HEK293 (cell line): ENCODE data around the gene BRAT1.

Source experiments
- CTCF ChIA-PET: fragments of 350-600 bp; formaldehyde crosslinking; extraction: SDS; loops from one replicate; lab custom pipeline; 2021; ENCODE audit warnings: antibody characterized with exemption; lab: Yijun Ruan, JAX
- POLR2A ChIA-PET: fragments of 300-600 bp; formaldehyde crosslinking; extraction: SDS; loops from one replicate; lab custom pipeline; 2020; ENCODE audit warnings: antibody characterized with exemption, inconsistent platforms; lab: Yijun Ruan, JAX
- H3K27ac ChIP-seq: fragments of 200-500 bp; sonication (Bioruptor generic); 2 replicates; pipeline ENCODE4 v1.5.1; 2014; ENCODE audit warnings: low read depth, low read length, control low read depth, inconsistent platforms; ENCODE audit errors: extremely low read depth
- H3K36me3 ChIP-seq, 2 experiments: fragments of 200-500 bp in 1 of 2; sonication (Bioruptor generic) in 1 of 2; 1 replicate in 1 of 2; 2 replicates in 1 of 2; pipeline ENCODE4 v1.5.1; 2014 to 2017; ENCODE audit warnings: inconsistent platforms in 2 of 2, low read length in 2 of 2; ENCODE audit not compliant: control insufficient read depth in 2 of 2, insufficient read depth in 1 of 2
- H3K4me1 ChIP-seq: fragments of 200-500 bp; sonication (Bioruptor generic); 2 replicates; pipeline ENCODE4 v1.5.1; 2014; ENCODE audit warnings: mild to moderate bottlenecking, low read length, inconsistent platforms; ENCODE audit not compliant: control insufficient read depth, insufficient read depth
- H3K4me3 ChIP-seq: 2 replicates; pipeline ENCODE4 v1.5.1; 2011; ENCODE audit warnings: low read depth, mild to moderate bottlenecking, control low read depth, low read length, moderate library complexity
- H3K9me3 ChIP-seq: fragments of 200-500 bp; sonication (Bioruptor generic); 2 replicates; pipeline ENCODE4 v1.5.1; 2014; ENCODE audit warnings: low read depth, low read length, inconsistent platforms; ENCODE audit not compliant: control insufficient read depth, insufficient read depth
- INSM2 ChIP-seq: fragments of 450-650 bp; formaldehyde crosslinking; IDR thresholded peaks from 2 replicates; pipeline ENCODE4 v1.5.1; 2016; ENCODE audit warnings: missing biosample characterization, missing genetic modification characterization
- KLF1 ChIP-seq: fragments of 450-650 bp; formaldehyde crosslinking; IDR thresholded peaks from 2 replicates; pipeline ENCODE4 v1.5.1; 2016; ENCODE audit warnings: missing biosample characterization, missing genetic modification characterization
- OVOL3 ChIP-seq: fragments of 450-650 bp; formaldehyde crosslinking; IDR thresholded peaks from 2 replicates; pipeline ENCODE4 v1.5.1; 2016; ENCODE audit warnings: missing biosample characterization, missing genetic modification characterization
- REST ChIP-seq: fragments of 450-650 bp; formaldehyde crosslinking; IDR thresholded peaks from 2 replicates; pipeline ENCODE4 v1.5.1; 2016; ENCODE audit warnings: missing biosample characterization, missing genetic modification characterization
- SCRT2 ChIP-seq: fragments of 450-650 bp; formaldehyde crosslinking; IDR thresholded peaks from 2 replicates; pipeline ENCODE4 v1.5.1; 2016; ENCODE audit warnings: missing biosample characterization, missing genetic modification characterization
- SP2 ChIP-seq: fragments of 450-650 bp; formaldehyde crosslinking; IDR thresholded peaks from 2 replicates; pipeline ENCODE4 v1.5.1; 2016; ENCODE audit warnings: missing biosample characterization, missing genetic modification characterization
- SP7 ChIP-seq: fragments of 450-650 bp; formaldehyde crosslinking; IDR thresholded peaks from 2 replicates; pipeline ENCODE4 v1.5.1; 2016; ENCODE audit warnings: missing biosample characterization, missing genetic modification characterization
- TCF7L2 ChIP-seq: IDR thresholded peaks from 2 replicates; pipeline ENCODE4 v1.6.1; 2011; ENCODE audit warnings: low read depth, mild to moderate bottlenecking, inconsistent platforms, low read length, moderate library complexity, borderline replicate concordance
- WT1 ChIP-seq: fragments of 450-650 bp; formaldehyde crosslinking; IDR thresholded peaks from 2 replicates; pipeline ENCODE4 v1.5.1; 2016; ENCODE audit warnings: missing biosample characterization, missing genetic modification characterization
- ZNF157 ChIP-seq: fragments of 450-650 bp; formaldehyde crosslinking; IDR thresholded peaks from 2 replicates; pipeline ENCODE4 v1.5.1; 2016; ENCODE audit warnings: missing biosample characterization, missing genetic modification characterization
- ZNF202 ChIP-seq: fragments of 450-650 bp; formaldehyde crosslinking; IDR thresholded peaks from 2 replicates; pipeline ENCODE4 v1.5.1; 2016; ENCODE audit warnings: missing biosample characterization, missing genetic modification characterization, borderline replicate concordance
- ZNF324 ChIP-seq: fragments of 450-650 bp; formaldehyde crosslinking; IDR thresholded peaks from 2 replicates; pipeline ENCODE4 v1.5.1; 2016; ENCODE audit warnings: missing biosample characterization, missing genetic modification characterization
- ZNF354C ChIP-seq: fragments of 450-650 bp; formaldehyde crosslinking; IDR thresholded peaks from 2 replicates; pipeline ENCODE4 v1.5.1; 2016; ENCODE audit warnings: missing biosample characterization, missing genetic modification characterization, low read depth, borderline replicate concordance
- ZNF549 ChIP-seq: fragments of 450-650 bp; IDR thresholded peaks from 2 replicates; pipeline ENCODE4 v1.5.1; 2018; ENCODE audit warnings: missing biosample characterization, missing genetic modification characterization, mild to moderate bottlenecking, inconsistent platforms, moderate library complexity
- ZNF629 ChIP-seq: fragments of 450-650 bp; formaldehyde crosslinking; IDR thresholded peaks from 2 replicates; pipeline ENCODE4 v1.5.1; 2017; ENCODE audit warnings: missing biosample characterization, missing genetic modification characterization
- ZNF645 ChIP-seq: fragments of 450-650 bp; formaldehyde crosslinking; IDR thresholded peaks from 2 replicates; pipeline ENCODE4; 2016; ENCODE audit warnings: missing biosample characterization, missing genetic modification characterization
- ZNF670 ChIP-seq: fragments of 450-650 bp; formaldehyde crosslinking; IDR thresholded peaks from 2 replicates; pipeline ENCODE4 v1.5.1; 2016; ENCODE audit warnings: missing biosample characterization, missing genetic modification characterization, low read depth
- ZNF776 ChIP-seq: fragments of 450-650 bp; formaldehyde crosslinking; IDR thresholded peaks from 2 replicates; pipeline ENCODE4 v1.5.0; 2017; ENCODE audit warnings: missing biosample characterization, missing genetic modification characterization, borderline replicate concordance
- ZNF785 ChIP-seq: fragments of 450-650 bp; formaldehyde crosslinking; IDR thresholded peaks from 2 replicates; pipeline ENCODE4 v1.5.1; 2016; ENCODE audit warnings: missing biosample characterization, missing genetic modification characterization
- TF ChIP-seq, protein P1 (sequence below): fragments of 450-650 bp; formaldehyde crosslinking; IDR thresholded peaks from 2 replicates; pipeline ENCODE4 v1.5.1; 2016; ENCODE audit warnings: missing biosample characterization, missing genetic modification characterization, borderline replicate concordance

The BRAT1 gene

GRCh38 chr7:2512179-2512661 is 43.1 kb downstream of the BRAT1 start:
- H3K4me3 ChIP-seq = no peak overlapping the region
- TF ChIP-seq SP2 (tag by site-specific recombination) = peak; percentile 29; the same call in 1 of the 2 replicates
- TF ChIP-seq KLF1 (tag by site-specific recombination) = peak; percentile 56; the same call in 1 of the 2 replicates
- no peak for TF ChIP-seq ZNF324 (tag by site-specific recombination)
- TF ChIP-seq, all 188 proteins: peak for 2
- no peaks in the 10 kb centered on the region for H3K36me3 ChIP-seq
- H3K9me3 ChIP-seq = no peaks in the 10 kb centered on the region
- H3K27ac ChIP-seq = no peak overlapping the region
- no peaks in the 10 kb centered on the region; the same call in 1 of the 2 replicates for H3K4me1 ChIP-seq
- CTCF ChIA-PET = no interaction called here
- POLR2A ChIA-PET = no interaction called here

DNA sequence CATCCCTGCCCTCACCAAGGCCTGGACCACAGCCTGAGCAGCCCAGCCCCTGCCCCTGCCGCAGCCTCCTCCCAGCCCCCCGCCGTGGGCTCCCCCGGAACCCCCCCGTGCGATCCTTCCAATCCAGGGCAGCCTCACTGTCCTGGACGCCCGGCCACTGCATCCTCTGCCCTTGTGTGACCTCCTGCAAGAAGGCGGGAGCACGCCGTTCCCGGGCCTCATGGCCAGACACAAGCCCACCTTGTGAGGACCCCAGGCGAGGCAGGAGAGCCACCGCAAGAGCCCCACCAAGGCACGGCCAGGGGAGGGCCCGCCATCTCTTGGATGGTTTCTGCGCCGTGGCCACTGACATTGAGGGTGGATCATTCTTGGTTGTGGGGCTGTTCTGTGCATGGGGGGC is 43.6 kb downstream of the BRAT1 start:
- Histone ChIP-seq H3K9me3 (no peaks in the 10 kb centered on the region), H3K4me1 (no peaks in the 10 kb centered on the region; the same call in 1 of the 2 replicates), H3K4me3 (no peak overlapping the region), H3K27ac (no peak overlapping the region), H3K36me3 (no peaks in the 10 kb centered on the region)
- CTCF ChIA-PET = no interaction called here
- POLR2A ChIA-PET = no interaction called here
- TF ChIP-seq TCF7L2 (no peak), ZNF354C (no peak), ZNF776 (tag by site-specific recombination) (no peak), ZNF629 (no peak), ZNF157 (tag by site-specific recombination) (no peak), OVOL3 (no peak), ZNF549 (tag by site-specific recombination) (no peak), SP7 (tag by site-specific recombination) (no peak), ZNF670 (tag by site-specific recombination) (no peak), ZNF785 (no peak), WT1 (no peak), ZNF202 (tag by site-specific recombination) (no peak), ZNF645 (no peak), INSM2 (tag by site-specific recombination) (no peak), REST (tag by site-specific recombination) (no peak), SCRT2 (tag by site-specific recombination) (no peak)
- TF ChIP-seq, protein P1, sequence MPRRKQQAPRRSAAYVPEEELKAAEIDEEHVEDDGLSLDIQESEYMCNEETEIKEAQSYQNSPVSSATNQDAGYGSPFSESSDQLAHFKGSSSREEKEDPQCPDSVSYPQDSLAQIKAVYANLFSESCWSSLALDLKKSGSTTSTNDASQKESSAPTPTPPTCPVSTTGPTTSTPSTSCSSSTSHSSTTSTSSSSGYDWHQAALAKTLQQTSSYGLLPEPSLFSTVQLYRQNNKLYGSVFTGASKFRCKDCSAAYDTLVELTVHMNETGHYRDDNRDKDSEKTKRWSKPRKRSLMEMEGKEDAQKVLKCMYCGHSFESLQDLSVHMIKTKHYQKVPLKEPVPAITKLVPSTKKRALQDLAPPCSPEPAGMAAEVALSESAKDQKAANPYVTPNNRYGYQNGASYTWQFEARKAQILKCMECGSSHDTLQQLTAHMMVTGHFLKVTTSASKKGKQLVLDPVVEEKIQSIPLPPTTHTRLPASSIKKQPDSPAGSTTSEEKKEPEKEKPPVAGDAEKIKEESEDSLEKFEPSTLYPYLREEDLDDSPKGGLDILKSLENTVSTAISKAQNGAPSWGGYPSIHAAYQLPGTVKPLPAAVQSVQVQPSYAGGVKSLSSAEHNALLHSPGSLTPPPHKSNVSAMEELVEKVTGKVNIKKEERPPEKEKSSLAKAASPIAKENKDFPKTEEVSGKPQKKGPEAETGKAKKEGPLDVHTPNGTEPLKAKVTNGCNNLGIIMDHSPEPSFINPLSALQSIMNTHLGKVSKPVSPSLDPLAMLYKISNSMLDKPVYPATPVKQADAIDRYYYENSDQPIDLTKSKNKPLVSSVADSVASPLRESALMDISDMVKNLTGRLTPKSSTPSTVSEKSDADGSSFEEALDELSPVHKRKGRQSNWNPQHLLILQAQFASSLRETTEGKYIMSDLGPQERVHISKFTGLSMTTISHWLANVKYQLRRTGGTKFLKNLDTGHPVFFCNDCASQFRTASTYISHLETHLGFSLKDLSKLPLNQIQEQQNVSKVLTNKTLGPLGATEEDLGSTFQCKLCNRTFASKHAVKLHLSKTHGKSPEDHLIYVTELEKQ (tag by site-specific recombination) = no peak
